GM21717 (cell line): Measurements from ENCODE around the gene PWWP2B.

Source experiments
- ATAC-seq: cut with Tn5 transposase; IDR thresholded peaks from one replicate; pipeline ENCODE4 v1.9.1; 2021; ENCODE audit warnings: mild to moderate bottlenecking, moderate library complexity; ENCODE audit not compliant: unreplicated experiment

PWWP2B gene

DNA sequence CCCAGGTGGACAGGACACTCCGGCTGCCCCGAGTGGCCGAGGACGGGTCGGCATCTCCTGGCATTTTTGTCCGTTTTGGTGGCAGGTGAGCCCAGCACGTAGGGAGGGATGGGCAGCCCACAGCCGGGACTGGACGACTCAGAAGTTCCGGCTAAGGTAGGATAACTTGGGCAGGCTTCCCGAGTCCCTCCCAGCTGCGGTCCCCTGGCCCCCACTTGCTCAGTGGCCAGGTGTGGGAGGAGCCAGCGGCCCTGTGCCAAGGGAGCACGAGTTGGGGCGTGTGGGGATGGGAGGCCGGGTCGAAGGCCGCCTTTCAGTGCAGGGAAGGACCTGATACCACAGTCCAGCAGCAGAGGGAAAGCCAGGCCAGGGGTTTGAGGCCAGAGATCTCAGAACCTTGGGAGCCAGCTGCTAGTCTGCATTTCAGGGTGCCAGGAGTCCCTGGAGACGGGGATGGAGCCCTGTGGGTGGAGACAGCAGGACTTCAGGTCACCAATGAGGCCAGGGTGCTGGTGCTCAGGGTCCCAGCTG, 58.5 kb downstream of the PWWP2B start:
- no peak for ATAC-seq

GRCh38 chr10:132455986-132456847, 59.2 kb downstream of the PWWP2B start:
- no peak for ATAC-seq

DNA sequence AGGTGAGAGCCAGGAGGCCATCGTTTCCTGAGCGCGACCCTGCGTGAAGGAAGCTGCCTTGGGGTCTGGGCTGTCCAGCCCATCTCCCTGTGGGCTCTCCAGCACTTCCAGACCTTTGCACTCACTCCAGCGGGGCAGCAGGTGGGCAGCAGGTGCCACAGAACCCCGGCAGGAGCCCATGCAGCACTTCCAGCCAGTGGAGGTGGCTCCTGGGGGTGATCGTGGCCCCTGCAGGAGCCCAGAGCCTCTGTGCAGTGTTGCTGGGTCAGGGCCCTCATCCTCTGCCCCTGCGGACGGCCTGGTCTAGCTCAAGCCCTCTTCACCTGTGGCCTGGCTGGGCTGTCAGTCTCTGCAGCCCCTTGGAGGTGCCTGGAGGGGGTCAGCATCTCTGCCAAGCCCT, 59.9 kb downstream of the PWWP2B start:
- ATAC-seq = no peak

DNA sequence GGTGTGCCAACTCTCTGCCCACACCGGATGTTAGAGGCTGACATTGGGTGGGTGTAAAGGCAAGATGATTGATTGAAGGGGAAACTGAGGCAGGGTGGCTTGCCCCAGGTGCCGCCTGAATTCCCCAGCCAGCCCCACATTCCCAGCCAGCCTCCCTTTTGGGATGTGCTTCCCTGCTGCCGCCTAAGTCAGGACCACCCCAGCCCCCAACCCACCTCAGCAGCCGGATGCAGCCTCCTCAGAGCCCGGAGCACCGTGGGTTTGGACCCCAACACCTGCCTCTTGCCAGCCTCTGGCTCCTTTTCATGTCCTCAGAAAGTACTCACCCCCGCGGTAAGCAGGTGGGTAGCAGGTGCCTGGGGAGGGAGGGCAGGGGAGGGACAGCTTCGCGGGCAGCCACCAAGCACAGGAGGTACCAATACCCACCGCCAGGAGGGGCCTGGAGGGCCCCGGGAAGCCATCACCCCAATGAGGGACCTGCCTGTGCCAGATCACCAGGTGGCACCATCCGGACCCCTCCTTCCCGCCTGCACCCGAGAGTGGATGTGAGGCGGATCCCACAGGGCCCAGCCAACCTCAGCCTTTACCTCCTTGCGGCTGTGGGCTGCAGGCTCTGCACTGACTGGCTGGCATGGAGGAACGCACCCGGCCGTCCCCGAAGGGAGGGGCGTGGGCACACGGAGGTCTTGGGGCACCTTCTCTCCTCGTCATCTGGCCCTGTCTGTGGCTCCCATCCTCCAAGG, 60.5 kb downstream of the PWWP2B start:
- no peak for ATAC-seq

DNA sequence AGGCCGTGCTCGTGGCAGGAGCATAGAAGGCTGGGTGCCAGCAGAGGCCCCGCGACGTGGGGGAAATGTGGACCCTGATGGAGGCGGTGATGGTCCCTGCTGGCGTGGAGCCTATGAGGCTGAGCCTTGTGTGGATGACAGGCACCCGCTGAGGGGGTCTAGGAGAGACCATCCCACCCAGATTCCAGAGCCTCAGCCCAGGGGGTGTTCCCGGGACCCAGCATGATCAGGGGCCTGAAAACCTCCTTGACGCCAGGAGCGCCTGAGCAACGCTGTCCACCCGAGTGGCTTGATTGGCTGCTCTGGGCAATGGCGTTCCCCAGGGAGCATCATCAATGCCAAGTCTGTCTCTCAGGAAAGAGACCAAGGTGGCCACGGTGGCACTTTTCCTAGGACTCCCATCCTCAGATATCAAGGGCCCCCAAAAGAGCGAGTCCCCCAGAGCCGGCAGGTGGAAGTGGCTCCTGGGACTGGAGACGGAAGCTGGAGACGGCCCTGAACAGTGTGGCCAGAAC, 61.1 kb downstream of the PWWP2B start:
- no peak for ATAC-seq

DNA sequence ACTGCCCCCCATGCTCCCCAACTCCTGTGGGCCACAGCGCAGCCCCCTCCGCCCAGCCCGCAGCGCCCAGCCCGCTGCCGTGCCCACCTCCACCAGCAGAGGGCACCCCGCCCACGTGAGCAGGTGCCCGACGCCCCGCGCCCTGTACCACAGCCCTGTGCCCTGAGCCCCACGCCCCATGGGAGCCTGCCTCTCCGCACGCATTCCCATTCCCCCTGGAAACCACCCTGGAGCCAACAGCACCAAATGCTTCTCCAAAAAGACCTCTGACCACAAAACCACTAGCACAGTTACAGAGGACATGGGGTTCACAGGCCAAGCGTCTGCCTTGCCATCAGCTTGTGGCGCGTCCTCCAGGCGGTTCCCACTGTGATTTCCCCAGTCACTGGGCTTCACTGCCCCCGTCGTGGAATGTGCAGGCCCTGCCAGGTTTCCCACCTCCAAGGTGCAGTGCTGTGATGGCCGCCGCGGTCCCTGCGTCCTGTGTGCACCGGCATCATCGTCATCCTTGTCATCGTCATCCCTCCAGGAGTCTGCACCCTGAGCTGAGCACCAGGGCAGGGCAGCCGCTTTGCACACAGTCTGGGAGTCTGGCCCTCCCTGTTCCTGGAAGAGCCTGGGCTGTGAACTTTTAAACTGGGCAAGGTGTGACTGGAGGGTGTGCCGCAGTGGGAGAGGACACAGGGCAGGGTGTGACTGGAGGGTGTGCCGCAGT, 61.7 kb downstream of the PWWP2B start:
- no peak for ATAC-seq

DNA sequence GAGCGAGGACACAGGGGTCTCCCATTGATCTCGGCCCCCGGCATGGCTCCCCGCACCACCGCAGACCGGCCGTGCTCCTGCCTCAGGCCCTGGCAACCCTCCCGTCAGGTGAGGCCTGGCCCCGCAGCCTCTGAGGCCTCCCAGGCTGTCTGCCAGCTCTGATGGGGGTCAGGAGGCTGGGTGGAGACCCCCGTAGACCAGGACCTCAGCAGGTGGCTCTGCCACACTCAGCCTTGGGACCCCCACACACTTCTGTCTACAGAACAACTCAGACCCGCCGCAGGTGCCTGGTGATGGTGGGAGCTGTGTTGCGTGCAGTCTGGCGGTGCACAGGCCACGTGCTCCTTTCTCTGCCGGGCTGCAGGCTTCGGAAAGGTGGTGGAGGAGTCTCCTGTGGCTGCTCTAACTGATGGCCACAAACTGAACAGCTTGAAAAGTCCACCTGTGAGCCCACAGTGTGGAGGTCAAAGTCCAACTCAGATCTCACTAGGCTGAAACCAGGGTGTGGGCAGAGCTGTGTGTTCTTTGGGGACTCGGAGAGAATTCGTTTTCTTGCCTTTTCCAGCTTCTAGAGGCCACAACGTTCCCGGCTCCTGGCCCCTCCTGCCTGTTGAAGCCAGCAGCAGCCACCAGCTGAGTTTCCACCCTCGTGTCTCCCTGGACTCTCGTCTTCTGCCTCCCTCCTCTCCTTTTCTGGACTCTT, 62.5 kb downstream of the PWWP2B start:
- no peak for ATAC-seq

DNA sequence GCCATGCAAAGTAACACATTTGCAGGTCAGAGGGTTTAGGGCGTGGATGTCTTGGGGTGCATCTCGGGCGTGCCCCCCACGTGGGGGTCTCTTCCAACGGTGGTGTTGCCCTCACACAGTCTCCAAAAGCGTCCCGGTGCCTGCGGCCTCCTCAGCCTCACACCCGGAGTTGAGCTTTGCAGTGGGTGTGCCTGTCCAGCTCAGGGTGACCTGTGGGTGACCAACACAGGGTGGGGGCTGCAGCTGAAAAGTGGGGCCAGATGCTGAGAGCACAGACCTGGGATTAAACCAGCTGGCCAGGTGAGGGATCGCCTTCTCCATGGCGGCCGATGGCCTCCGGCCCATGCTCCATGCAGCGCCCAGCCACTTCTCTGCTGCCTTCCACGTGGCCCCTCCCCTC, 63.1 kb downstream of the PWWP2B start:
- ATAC-seq = no peak

- no peak for ATAC-seq
Observed at GRCh38 chr10:132460691-132461090, 63.7 kb downstream of the PWWP2B start.

- ATAC-seq = no peak
Observed at GRCh38 chr10:132461103-132461682, 64.2 kb downstream of the PWWP2B start.

GRCh38 chr10:132461683-132462231, 64.8 kb downstream of the PWWP2B start:
- no peak for ATAC-seq

GRCh38 chr10:132462463-132463332, 65.7 kb downstream of the PWWP2B start:
- ATAC-seq = no peak

- ATAC-seq = no peak
Observed at GRCh38 chr10:132463333-132464255, 66.6 kb downstream of the PWWP2B start.

DNA sequence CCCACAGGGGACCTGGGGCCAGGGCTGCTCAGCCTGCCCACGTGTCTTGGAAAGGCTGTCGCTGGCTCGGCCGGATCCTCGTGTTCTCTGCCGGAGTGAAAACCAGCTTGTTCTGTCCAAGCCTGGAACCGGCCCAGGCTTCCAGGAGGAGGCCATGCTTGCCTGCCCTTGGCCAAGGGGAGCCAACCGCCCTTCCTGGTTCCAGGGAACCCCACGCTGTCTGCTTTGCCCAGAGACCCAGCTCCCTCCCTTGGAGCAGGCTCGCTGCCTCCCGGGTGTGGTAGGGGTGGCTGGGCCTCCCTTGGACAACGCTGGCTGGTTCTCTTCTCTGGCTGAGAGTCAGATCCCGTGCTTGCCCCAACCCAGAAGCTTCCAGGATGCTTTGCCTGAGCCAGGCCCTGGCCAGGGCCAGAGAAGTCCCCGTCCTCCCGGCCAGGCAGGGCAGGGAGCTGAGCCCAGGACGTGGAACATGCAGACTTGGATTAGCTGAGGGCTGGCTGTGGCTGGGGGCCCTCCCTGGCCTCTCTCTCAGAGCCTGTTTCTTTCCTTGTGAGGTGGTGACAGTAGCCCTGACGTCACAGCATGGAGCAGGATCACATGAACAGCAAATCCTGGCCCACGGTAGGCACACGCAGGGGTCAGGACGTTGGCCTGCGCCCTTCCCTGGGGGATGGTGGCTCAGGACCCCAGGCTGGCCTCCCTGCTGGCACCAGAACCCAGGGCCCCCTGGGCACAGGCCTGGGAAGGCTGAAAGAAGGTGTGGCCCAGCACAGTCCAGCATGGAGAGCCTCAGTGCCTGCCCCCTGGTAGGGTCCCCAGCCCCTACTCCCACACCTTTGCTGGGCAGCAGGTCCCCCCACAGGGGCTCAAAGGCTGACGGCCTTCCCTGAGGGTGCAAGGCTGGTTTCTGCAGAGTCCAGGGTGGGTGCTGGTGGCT, 67.5 kb downstream of the PWWP2B start:
- ATAC-seq = no peak

- no peak for ATAC-seq
Observed at GRCh38 chr10:132465193-132465888, 68.3 kb downstream of the PWWP2B start.

DNA sequence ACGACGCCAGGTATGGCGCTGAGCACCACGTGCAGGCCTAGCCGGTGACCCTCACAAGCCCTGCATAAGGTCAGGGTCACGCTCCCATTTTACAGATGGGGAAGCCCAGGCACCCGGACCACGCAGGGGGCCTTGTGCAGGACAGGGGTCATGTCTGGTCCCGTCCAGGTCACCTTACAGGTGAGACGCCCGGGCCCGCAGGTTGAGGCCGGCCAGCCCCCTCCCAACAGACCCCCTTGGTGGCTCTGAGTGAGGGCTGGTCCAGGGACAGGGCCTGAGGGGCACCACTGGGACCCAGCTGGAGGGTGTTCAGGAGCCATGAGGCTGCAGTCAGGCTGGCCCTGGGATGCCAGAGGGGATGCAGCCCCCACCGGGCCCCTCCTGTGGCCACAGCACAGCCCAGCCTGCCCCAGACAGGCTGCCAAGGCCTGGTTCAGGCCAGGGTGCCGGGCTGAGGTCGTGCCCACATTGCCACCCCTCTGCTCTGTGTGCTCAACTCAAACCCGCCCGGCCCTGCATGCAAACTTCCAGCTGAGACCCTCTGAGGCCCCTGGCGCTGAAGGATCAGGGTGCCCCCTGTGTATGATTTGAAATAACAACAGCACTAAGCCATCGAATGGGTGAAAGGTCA, 69.0 kb downstream of the PWWP2B start:
- no peak for ATAC-seq
